CD4-positive, alpha-beta T cell (primary cell): Measurements from ENCODE around the gene KRTAP19-4. TPM values are rescaled to one million over a fixed set of nuclear protein-coding genes. Genes with fewer than 3 reads are reported as not detected.

ENCODE experiments used
- ATAC-seq: fragments of 200-7000 bp; cut with Tn5 transposase; one replicate; pipeline ENCODE4 v1.10.0; 2022; ENCODE audit warnings: mild to moderate bottlenecking; ENCODE audit not compliant: poor library complexity
- CTCF ChIA-PET: fragments of 350-600 bp; sonication (Branson Sonifier 250); formaldehyde crosslinking; loops from one replicate; lab custom pipeline; 2021; ENCODE audit warnings: antibody characterized with exemption, inconsistent platforms; lab: Charles Lee
- POLR2A ChIA-PET: fragments of 350-600 bp; sonication (Branson Sonifier 250); formaldehyde crosslinking; loops from one replicate; lab custom pipeline; 2021; ENCODE audit warnings: antibody characterized with exemption, inconsistent platforms; lab: Charles Lee
- DNase-seq, 14 experiments: peaks; one replicate each; pipeline ENCODE4 v3.0.0-alpha.2; 2013 to 2020; ENCODE audit warnings: mixed read lengths in 2 of 14
- H3K27ac ChIP-seq, 2 donors: one replicate each; pipeline versions ENCODE4 v1.5.1 to v1.7.0; 2013; ENCODE audit warnings: low read length in 2 of 2, low read depth in 1 of 2, mild to moderate bottlenecking in 1 of 2
- H3K27me3 ChIP-seq, 2 experiments: 1 replicate in 1 of 2; 2 replicates in 1 of 2; pipeline versions ENCODE4 v1.6.1 to v1.7.0; 2013; ENCODE audit warnings: low read length in 2 of 2, control low read depth in 1 of 2, mild to moderate bottlenecking in 1 of 2, moderate library complexity in 1 of 2; ENCODE audit not compliant: insufficient read depth in 2 of 2, control insufficient read depth in 1 of 2
- H3K36me3 ChIP-seq: one replicate; pipeline ENCODE4 v1.6.1; 2013; ENCODE audit warnings: low read length, control low read depth; ENCODE audit not compliant: insufficient read depth
- H3K4me1 ChIP-seq: one replicate; pipeline ENCODE4 v1.6.1; 2013; ENCODE audit warnings: low read length, control low read depth; ENCODE audit not compliant: insufficient read depth
- H3K4me3 ChIP-seq: one replicate; pipeline ENCODE4 v1.5.1; 2013; ENCODE audit warnings: mild to moderate bottlenecking, low read length, moderate library complexity
- H3K9me3 ChIP-seq, 2 experiments: 1 replicate in 1 of 2; 2 replicates in 1 of 2; pipeline versions ENCODE4 v1.6.1 to v1.7.0; 2013; ENCODE audit warnings: low read length in 2 of 2, mild to moderate bottlenecking in 2 of 2, control low read depth in 1 of 2, moderate library complexity in 1 of 2; ENCODE audit not compliant: control insufficient read depth in 1 of 2, insufficient read depth in 1 of 2
- H3K27ac Mint-ChIP-seq: one replicate; pipeline ENCODE4 v1.8.0; 2020; ENCODE audit warnings: mixed read lengths
- H3K27me3 Mint-ChIP-seq: one replicate; pipeline ENCODE4 v1.8.0; 2021; ENCODE audit warnings: mixed read lengths
- H3K36me3 Mint-ChIP-seq: one replicate; pipeline ENCODE4 v1.8.0; 2021; ENCODE audit warnings: low read depth, mixed read lengths
- H3K4me1 Mint-ChIP-seq: one replicate; pipeline ENCODE4 v1.8.0; 2021; ENCODE audit warnings: low read depth, mixed read lengths
- H3K4me3 Mint-ChIP-seq: one replicate; pipeline ENCODE4 v1.8.0; 2020; ENCODE audit warnings: mild to moderate bottlenecking, mixed read lengths
- H3K9me3 Mint-ChIP-seq: one replicate; pipeline ENCODE4 v1.8.0; 2020; ENCODE audit warnings: mixed read lengths
- CTCF ChIP-seq: fragments of 200-600 bp; IDR thresholded peaks from one replicate; pipeline ENCODE4 v1.8.0; 2022; ENCODE audit warnings: antibody characterized with exemption, mild to moderate bottlenecking
- intact Hi-C, 2 experiments: fragments of 100-400 bp; cut with DNase I in 1 of 2; cut with micrococcal nuclease in 1 of 2; formaldehyde crosslinking; loops; one replicate each; pipeline versions ENCODE4 v1.15.1 to v1.9.0; 2023 to 2025; cut with DNase I, micrococcal nuclease
- polyA plus RNA-seq, 2 donors: library from polyadenylated mRNA; unstranded; fragments of 120-200 nt; gene quantifications; one replicate each; pipeline ENCODE4 v1.2.1, GENCODE V29; 2013
- total RNA-seq, 174 experiments: library from RNA in 2 of 174; stranded (reverse) in 2 of 174; gene quantifications; one replicate each; pipeline ENCODE4 v1.2.3 and lab custom pipeline; 2021 to 2026

The KRTAP19-4 gene
- total RNA-seq, result not detected
- not detected for polyA plus RNA-seq (2013, experiment 1 of 2)
- polyA plus RNA-seq (2013, experiment 2 of 2), result not detected
- 0 reads per million in 172 experiments for total RNA-seq (lab: John Stamatoyannopoulos, UW)

GRCh38 chr21:30497065-30497464 is at the start of gene KRTAP19-4:
TSS of gene KRTAP19-4 (minus strand) at chr21:30497165. CDS start at chr21:30497110, 55 bp downstream.
- POLR2A ChIA-PET, result no interaction called here
- Mint-ChIP-seq H3K4me1 (no peaks in the 10 kb centered on the region), H3K4me3 (no peak within 1 kb of the TSS), H3K36me3 (no peaks in the 10 kb centered on the region), H3K27me3 (no peaks in the 10 kb centered on the region), H3K9me3 (no peaks in the 10 kb centered on the region), H3K27ac (no peak within 1 kb of the TSS)
- Histone ChIP-seq H3K4me1 (no peaks in the 10 kb centered on the region), H3K4me3 (no peak within 1 kb of the TSS), H3K27ac (no peak within 1 kb of the TSS), H3K9me3 (peaks cover 0 to 11% of the 10 kb centered on the region in 2 experiments), H3K27me3 (no peaks in the 10 kb centered on the region), H3K36me3 (no peaks in the 10 kb centered on the region)
- CTCF ChIA-PET, result no interaction called here
- DNase-seq, result no peak
- no peak for ATAC-seq
- TF ChIP-seq CTCF, result no peak
- intact Hi-C loops, result no loop called here

- Histone ChIP-seq H3K27me3 (no peaks in the 10 kb centered on the region), H3K4me3 (no peak within 1 kb of the TSS), H3K4me1 (no peaks in the 10 kb centered on the region), H3K27ac (no peak within 1 kb of the TSS), H3K36me3 (no peaks in the 10 kb centered on the region), H3K9me3 (no peaks in the 10 kb centered on the region)
- intact Hi-C loops, result no loop called here
- DNase-seq, result no peak
- ATAC-seq, result no peak
- H3K4me3 Mint-ChIP-seq, result no peak within 1 kb of the TSS
- no peaks in the 10 kb centered on the region for H3K36me3 Mint-ChIP-seq
- H3K9me3 Mint-ChIP-seq, result no peaks in the 10 kb centered on the region
- POLR2A ChIA-PET, result no interaction called here
- CTCF ChIA-PET, result no interaction called here
- H3K4me1 Mint-ChIP-seq, result no peaks in the 10 kb centered on the region
- H3K27me3 Mint-ChIP-seq, result no peaks in the 10 kb centered on the region
- no peak within 1 kb of the TSS for H3K27ac Mint-ChIP-seq
- TF ChIP-seq CTCF, result no peak
Measured at GRCh38 chr21:30541764-30542163, 44.8 kb upstream of the KRTAP19-4 start, which contains the start of gene KRTAP19-6. TSS of gene KRTAP19-6 (minus strand) at chr21:30541864. CDS start at chr21:30541833, 31 bp downstream.

- CTCF ChIA-PET, result no interaction called here
- DNase-seq, result no peak
- Mint-ChIP-seq H3K27ac (no peak overlapping the region), H3K36me3 (no peaks in the 10 kb centered on the region), H3K4me1 (no peaks in the 10 kb centered on the region), H3K4me3 (no peak overlapping the region), H3K27me3 (no peaks in the 10 kb centered on the region), H3K9me3 (no peaks in the 10 kb centered on the region)
- POLR2A ChIA-PET, result no interaction called here
- intact Hi-C loops, result no loop called here
- H3K36me3 ChIP-seq, result no peaks in the 10 kb centered on the region
- no peaks in the 10 kb centered on the region for H3K27me3 ChIP-seq
- no peak overlapping the region for H3K4me3 ChIP-seq
- TF ChIP-seq CTCF, result no peak
- H3K27ac ChIP-seq, result no peak overlapping the region
- ATAC-seq, result no peak
- no peaks in the 10 kb centered on the region for H3K9me3 ChIP-seq
- H3K4me1 ChIP-seq, result no peaks in the 10 kb centered on the region
Measured at GRCh38 chr21:30518876-30519275, 21.9 kb upstream of the KRTAP19-4 start.
